GM12873 (cell line): ENCODE data around the gene CDIPT.

Source experiments
- CTCF ChIP-seq: IDR thresholded peaks from 2 replicates; pipeline ENCODE4 v1.5.1; 2012; ENCODE audit warnings: low read depth, mild to moderate bottlenecking, moderate library complexity, low read length, control low read depth; ENCODE audit not compliant: insufficient read depth; ENCODE audit errors: missing control alignments

Gene CDIPT

DNA sequence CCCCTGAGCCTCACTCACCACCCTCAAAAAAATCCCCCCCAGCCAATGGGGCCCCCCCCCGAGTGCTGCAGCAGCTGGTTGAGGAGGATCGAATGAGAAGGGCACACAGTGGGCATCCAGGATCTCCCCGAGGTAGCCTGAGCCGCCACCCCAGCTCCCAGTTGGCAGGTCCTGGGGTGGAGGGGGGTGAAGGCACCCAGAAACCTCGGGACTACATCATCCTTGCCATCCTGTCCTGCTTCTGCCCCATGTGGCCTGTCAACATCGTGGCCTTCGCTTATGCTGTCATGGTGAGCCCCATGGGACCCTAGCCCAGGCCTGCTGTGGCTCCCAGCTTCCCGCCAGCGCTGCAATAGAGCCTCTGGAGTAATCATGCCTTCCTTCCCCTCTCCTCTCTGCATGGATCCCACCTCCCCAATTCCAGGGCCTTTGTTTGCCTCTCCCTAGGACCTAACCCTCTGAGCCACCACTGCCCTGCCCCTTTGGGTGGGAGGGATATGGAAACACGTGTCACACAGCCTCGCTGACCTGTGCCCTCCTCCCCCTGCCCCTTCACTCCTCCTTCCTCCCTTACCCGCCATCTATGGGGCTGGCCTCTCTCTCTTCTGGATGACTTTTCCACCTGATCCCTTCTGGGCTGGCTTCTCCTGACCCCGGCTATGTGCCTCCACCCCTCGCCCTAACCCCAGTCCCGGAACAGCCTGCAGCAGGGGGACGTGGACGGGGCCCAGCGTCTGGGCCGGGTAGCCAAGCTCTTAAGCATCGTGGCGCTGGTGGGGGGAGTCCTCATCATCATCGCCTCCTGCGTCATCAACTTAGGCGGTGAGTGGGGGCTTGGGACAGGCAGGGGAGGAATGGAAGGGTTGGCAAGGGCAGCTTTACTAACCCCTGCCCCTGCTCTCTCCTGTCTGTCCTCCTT lies 49.1 kb downstream of the CDIPT start:
- TF ChIP-seq CTCF: no peak

DNA sequence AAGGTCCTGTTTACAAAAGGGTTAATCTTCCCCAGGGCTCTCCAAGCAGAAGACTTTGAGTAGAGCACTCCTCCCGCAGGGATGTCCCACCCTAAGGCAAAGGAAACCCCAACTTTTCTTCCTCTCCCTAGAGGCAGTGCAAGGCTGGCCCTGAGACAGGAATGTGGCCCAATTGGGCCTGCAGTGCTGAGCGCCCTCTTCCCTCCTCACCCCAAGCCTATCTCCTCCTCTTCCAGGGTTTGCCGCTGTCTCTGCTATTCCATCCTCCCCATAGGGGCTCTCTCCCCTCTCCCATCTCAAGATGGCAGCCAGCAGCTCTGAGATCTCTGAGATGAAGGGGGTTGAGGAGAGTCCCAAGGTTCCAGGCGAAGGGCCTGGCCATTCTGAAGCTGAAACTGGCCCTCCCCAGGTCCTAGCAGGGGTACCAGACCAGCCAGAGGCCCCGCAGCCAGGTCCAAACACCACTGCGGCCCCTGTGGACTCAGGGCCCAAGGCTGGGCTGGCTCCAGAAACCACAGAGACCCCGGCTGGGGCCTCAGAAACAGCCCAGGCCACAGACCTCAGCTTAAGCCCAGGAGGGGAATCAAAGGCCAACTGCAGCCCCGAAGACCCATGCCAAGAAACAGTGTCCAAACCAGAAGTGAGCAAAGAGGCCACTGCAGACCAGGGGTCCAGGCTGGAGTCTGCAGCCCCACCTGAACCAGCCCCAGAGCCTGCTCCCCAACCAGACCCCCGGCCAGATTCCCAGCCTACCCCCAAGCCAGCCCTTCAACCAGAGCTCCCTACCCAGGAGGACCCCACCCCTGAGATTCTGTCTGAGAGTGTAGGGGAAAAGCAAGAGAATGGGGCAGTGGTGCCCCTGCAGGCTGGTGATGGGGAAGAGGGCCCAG lies 50.0 kb downstream of the CDIPT start:
- TF ChIP-seq CTCF: no peak

DNA sequence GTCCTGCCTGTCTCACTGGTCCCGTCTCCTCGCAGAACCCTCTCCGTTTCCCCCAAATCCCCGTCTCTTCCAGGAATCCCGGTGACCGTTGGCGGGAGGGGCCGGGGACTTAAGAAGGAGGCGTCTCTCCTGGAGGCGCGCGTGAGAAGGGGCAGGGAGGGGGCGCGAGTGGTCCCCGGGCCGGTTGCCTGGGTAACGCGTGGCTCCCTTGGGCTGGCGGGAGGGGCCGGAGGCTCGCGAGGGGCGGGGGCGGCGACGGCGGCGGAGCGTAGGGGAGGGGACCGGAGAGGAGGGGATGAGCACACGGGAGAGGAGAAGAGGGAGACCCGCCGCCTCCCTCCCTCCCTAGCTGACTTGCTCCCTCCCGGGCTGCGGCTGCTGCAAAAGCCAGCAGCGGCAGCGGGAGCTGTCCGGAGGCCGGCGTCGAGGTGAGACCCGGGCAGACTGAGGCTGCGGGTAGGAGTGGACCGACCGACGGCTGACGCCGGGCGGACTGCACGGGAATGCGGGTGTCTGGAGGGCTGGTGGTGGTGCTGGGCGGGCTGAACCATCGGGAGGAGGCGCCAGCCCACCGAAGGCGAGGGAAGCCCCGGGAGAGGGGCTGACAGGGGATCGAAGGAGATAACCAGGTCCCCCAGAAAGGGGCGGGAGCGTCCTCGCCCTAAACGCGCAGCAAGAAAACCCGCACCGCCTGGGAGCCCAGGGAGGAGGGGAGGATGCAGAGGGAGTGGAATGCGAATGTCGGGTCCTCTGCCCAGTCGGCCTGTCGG lies 50.9 kb downstream of the CDIPT start, which contains the start of gene PRRT2:
Gene PRRT2 (plus strand): TSS at position 298 of the 770 bp plus-strand sequence. CDS start 862 bp downstream, outside the sequence.
- no peak for TF ChIP-seq CTCF

GRCh38 chr16:29811170-29811895 lies 51.7 kb downstream of the CDIPT start:
- TF ChIP-seq CTCF: no peak

DNA sequence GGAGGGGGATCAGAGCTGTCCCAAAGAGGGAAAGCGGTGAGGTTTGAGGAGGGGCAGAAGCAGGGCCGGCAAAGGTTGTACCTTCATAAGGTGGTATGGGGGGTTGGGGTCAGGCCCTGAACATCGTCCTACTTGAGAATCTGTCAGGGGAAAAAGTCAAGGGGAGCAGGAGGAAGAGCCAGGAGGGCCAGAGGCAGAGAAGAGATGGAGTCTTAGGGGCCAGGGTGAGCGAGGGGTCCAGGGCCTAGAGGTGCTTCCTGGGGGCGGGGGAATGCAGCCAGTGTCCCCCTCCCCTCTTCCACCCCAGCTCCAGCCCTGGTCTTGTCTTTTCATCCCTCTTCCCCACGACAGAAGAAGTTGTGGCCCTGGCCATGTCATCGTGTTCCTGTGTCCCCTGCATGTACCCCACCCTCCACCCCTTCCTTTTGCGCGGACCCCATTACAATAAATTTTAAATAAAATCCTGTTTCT lies 52.3 kb downstream of the CDIPT start:
- no peak for TF ChIP-seq CTCF

DNA sequence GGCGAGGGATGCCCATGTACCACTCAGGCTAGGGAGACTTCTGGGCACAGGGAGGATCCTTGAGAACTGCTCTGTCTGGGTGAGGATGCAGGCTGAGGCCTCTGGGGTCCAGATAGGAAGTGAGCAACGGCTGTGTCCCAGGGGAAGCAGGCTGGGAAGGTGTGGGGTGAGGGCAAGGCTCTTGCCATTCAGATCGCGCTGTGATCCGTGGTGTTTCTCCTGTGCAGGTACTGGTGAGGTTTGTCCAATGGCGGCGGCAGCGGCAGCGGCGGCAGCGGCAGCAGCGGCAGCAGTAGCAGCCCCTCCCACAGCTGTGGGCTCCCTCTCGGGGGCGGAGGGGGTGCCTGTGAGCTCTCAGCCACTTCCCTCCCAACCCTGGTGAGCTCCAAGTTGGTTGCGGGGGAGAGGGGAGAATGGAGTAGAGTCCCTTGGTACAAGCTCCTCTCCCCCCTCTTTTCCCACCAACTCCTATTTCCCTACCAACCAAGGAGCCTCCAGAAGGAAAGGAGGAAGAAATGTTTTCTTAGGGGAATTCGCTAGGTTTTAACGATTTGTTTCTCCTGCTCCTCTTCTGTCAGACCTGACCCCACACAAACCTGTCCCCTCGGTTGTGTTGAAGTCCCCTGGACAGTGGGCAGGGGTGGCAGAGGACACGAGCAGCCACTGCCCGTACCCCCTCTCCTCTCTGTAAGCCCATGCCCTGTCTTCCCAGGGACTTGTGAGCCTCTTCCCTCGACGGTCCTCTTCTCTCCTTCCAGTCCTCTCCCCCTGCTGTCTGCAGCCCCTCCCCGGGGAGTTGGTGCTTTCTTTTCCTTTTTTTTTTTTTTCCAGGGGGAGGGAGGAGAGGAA lies 53.0 kb downstream of the CDIPT start:
- TF ChIP-seq CTCF: no peak
